H9 (cell line): ENCODE measurements around the gene KHNYN. TPM values are rescaled to one million over a fixed set of nuclear protein-coding genes. Genes with fewer than 3 reads are reported as not detected.

Experiments used
- DNase-seq: peaks from one replicate; pipeline ENCODE4 v3.0.0-alpha.2; 2017
- H2AFZ ChIP-seq: one replicate; pipeline ENCODE4 v1.6.1; 2013; ENCODE audit warnings: mild to moderate bottlenecking, low read length, control low read depth, moderate library complexity
- H2AK5ac ChIP-seq: 2 replicates; pipeline ENCODE4 v1.6.1; 2013; ENCODE audit warnings: low read length, control low read depth, mixed read lengths; ENCODE audit not compliant: insufficient read length
- H2BK120ac ChIP-seq: one replicate; pipeline ENCODE4 v1.6.1; 2013; ENCODE audit warnings: low read depth, mild to moderate bottlenecking, low read length, control low read depth, inconsistent platforms; ENCODE audit not compliant: poor library complexity, severe bottlenecking
- H2BK12ac ChIP-seq: 2 replicates; pipeline ENCODE4 v1.6.1; 2013; ENCODE audit warnings: low read length, control low read depth, mixed read lengths, low read depth; ENCODE audit not compliant: insufficient read length
- H2BK15ac ChIP-seq: 2 replicates; pipeline ENCODE4 v1.6.1; 2013; ENCODE audit warnings: low read depth, low read length, control low read depth
- H2BK20ac ChIP-seq: one replicate; pipeline ENCODE4 v1.6.1; 2013; ENCODE audit warnings: low read depth, mild to moderate bottlenecking, low read length, control low read depth, inconsistent platforms; ENCODE audit not compliant: poor library complexity, severe bottlenecking
- H2BK5ac ChIP-seq: 2 replicates; pipeline ENCODE4 v1.6.1; 2013; ENCODE audit warnings: low read length, control low read depth, mixed read lengths; ENCODE audit not compliant: insufficient read length
- H3K14ac ChIP-seq: 2 replicates; pipeline ENCODE4 v1.6.1; 2013; ENCODE audit warnings: low read length, control low read depth; ENCODE audit not compliant: insufficient read depth
- H3K18ac ChIP-seq: 2 replicates; pipeline ENCODE4 v1.6.1; 2013; ENCODE audit warnings: low read depth, mild to moderate bottlenecking, mixed read lengths, low read length, control low read depth; ENCODE audit not compliant: insufficient read length
- H3K23ac ChIP-seq: 2 replicates; pipeline ENCODE4 v1.6.1; 2013; ENCODE audit warnings: low read length, control low read depth, mixed read lengths, low read depth; ENCODE audit not compliant: insufficient read length
- H3K23me2 ChIP-seq: 2 replicates; pipeline ENCODE4 v1.6.1; 2013; ENCODE audit warnings: low read depth, mild to moderate bottlenecking, mixed read lengths, low read length, control low read depth; ENCODE audit not compliant: insufficient read length, poor library complexity, severe bottlenecking
- H3K27ac ChIP-seq: 2 replicates; pipeline ENCODE4 v1.5.1; 2013; ENCODE audit warnings: low read length, control low read depth, mixed read lengths, low read depth; ENCODE audit not compliant: insufficient read length
- H3K27me3 ChIP-seq: 2 replicates; pipeline ENCODE4 v1.6.1; 2013; ENCODE audit warnings: low read length, control low read depth, inconsistent platforms; ENCODE audit not compliant: insufficient read depth
- H3K4ac ChIP-seq: 2 replicates; pipeline ENCODE4 v1.6.1; 2013; ENCODE audit warnings: low read depth, mild to moderate bottlenecking, control low read depth, inconsistent platforms, low read length, moderate library complexity
- H3K4me1 ChIP-seq: 2 replicates; pipeline ENCODE4 v1.6.1; 2013; ENCODE audit warnings: low read length, control low read depth, inconsistent platforms; ENCODE audit not compliant: insufficient read depth
- H3K4me2 ChIP-seq: 2 replicates; pipeline ENCODE4 v1.6.1; 2013; ENCODE audit warnings: low read length, control low read depth, mixed read lengths; ENCODE audit not compliant: insufficient read length, insufficient read depth
- H3K56ac ChIP-seq: 2 replicates; pipeline ENCODE4 v1.6.1; 2013; ENCODE audit warnings: low read depth, mild to moderate bottlenecking, mixed read lengths, low read length, control low read depth; ENCODE audit not compliant: insufficient read length
- H3K79me1 ChIP-seq: 2 replicates; pipeline ENCODE4 v1.6.1; 2013; ENCODE audit warnings: low read depth, mild to moderate bottlenecking, moderate library complexity, low read length, control low read depth, inconsistent platforms; ENCODE audit not compliant: insufficient read depth, poor library complexity, severe bottlenecking
- H3K79me2 ChIP-seq: 2 replicates; pipeline ENCODE4 v1.6.1; 2013; ENCODE audit warnings: low read length, control low read depth, inconsistent platforms; ENCODE audit not compliant: insufficient read depth
- H3K9ac ChIP-seq: 2 replicates; pipeline ENCODE4 v1.6.1; 2013; ENCODE audit warnings: low read length, control low read depth, mixed read lengths; ENCODE audit not compliant: insufficient read length; ENCODE audit errors: extremely low read depth
- H3K9me3 ChIP-seq: one replicate; pipeline ENCODE4 v1.6.1; 2013; ENCODE audit warnings: low read depth, low read length, inconsistent platforms; ENCODE audit not compliant: control insufficient read depth
- H3T11ph ChIP-seq: one replicate; pipeline ENCODE4 v1.6.1; 2013; ENCODE audit warnings: mild to moderate bottlenecking, low read length, control low read depth, inconsistent platforms
- H4K20me1 ChIP-seq: one replicate; pipeline ENCODE4 v1.6.1; 2013; ENCODE audit not compliant: control insufficient read depth, insufficient read length, insufficient read depth
- H4K5ac ChIP-seq: 2 replicates; pipeline ENCODE4 v1.6.1; 2013; ENCODE audit warnings: low read depth, mild to moderate bottlenecking, mixed read lengths, low read length, control low read depth; ENCODE audit not compliant: insufficient read length
- H4K8ac ChIP-seq: replicated peaks from 2 replicates; pipeline ENCODE4 v1.6.1; 2013; ENCODE audit warnings: low read length, control low read depth, mixed read lengths, low read depth; ENCODE audit not compliant: insufficient read length
- H4K91ac ChIP-seq: 2 replicates; pipeline ENCODE4 v1.6.1; 2013; ENCODE audit warnings: low read depth, mild to moderate bottlenecking, moderate library complexity, mixed read lengths, low read length, control low read depth; ENCODE audit not compliant: insufficient read length
- H3K27ac Mint-ChIP-seq, 3 experiments: 2 replicates in 2 of 3; 3 replicates in 1 of 3; pipeline ENCODE4 v1.8.0; 2020 to 2021; ENCODE audit warnings: mixed read lengths in 3 of 3, mild to moderate bottlenecking in 1 of 3, moderate library complexity in 1 of 3
- H3K27me3 Mint-ChIP-seq: 2 replicates; pipeline ENCODE4 v1.8.0; 2021; ENCODE audit warnings: low read depth, mild to moderate bottlenecking, moderate library complexity, mixed read lengths
- H3K36me3 Mint-ChIP-seq, 3 experiments: 2 replicates in 2 of 3; 3 replicates in 1 of 3; pipeline ENCODE4 v1.8.0; 2020 to 2021; ENCODE audit warnings: low read depth in 3 of 3, mixed read lengths in 3 of 3; ENCODE audit not compliant: insufficient read depth in 1 of 3
- H3K4me1 Mint-ChIP-seq, 2 experiments: 2 replicates each; pipeline ENCODE4 v1.8.0; 2020; ENCODE audit warnings: mixed read lengths in 2 of 2
- H3K4me3 Mint-ChIP-seq, 2 experiments: 2 replicates in 1 of 2; 3 replicates in 1 of 2; pipeline ENCODE4 v1.8.0; 2020 to 2021; ENCODE audit warnings: mild to moderate bottlenecking in 2 of 2, mixed read lengths in 2 of 2, moderate library complexity in 1 of 2
- H3K9me3 Mint-ChIP-seq, 2 experiments: 2 replicates in 1 of 2; 3 replicates in 1 of 2; pipeline ENCODE4 v1.8.0; 2020; ENCODE audit warnings: mild to moderate bottlenecking in 2 of 2, mixed read lengths in 2 of 2, moderate library complexity in 1 of 2
- CTCF ChIP-seq: fragments of 200-600 bp; sonication (generic); conservative IDR thresholded peaks from 3 replicates; pipeline ENCODE4 v1.8.0; 2021; ENCODE audit warnings: antibody characterized with exemption, mild to moderate bottlenecking
- WGBS: extraction: QIAGEN DNeasy Blood & Tissue Kit; methylation state at CpG from one replicate; pipeline ENCODE4 v1.1.7; 2013; ENCODE audit warnings: missing lambda C conversion rate, low lambda C conversion rate, mixed read lengths; ENCODE audit not compliant: insufficient read length; ENCODE audit errors: extremely low coverage; 5-methylcytosine and 5-hydroxymethylcytosine counted together
- total RNA-seq: library from RNA; stranded (reverse); gene quantifications from 2 replicates; pipeline ENCODE4 v1.2.1, GENCODE V29; 2021

KHNYN gene
- total RNA-seq, 1 experiment from 2014 or later: 30.0 TPM

DNA sequence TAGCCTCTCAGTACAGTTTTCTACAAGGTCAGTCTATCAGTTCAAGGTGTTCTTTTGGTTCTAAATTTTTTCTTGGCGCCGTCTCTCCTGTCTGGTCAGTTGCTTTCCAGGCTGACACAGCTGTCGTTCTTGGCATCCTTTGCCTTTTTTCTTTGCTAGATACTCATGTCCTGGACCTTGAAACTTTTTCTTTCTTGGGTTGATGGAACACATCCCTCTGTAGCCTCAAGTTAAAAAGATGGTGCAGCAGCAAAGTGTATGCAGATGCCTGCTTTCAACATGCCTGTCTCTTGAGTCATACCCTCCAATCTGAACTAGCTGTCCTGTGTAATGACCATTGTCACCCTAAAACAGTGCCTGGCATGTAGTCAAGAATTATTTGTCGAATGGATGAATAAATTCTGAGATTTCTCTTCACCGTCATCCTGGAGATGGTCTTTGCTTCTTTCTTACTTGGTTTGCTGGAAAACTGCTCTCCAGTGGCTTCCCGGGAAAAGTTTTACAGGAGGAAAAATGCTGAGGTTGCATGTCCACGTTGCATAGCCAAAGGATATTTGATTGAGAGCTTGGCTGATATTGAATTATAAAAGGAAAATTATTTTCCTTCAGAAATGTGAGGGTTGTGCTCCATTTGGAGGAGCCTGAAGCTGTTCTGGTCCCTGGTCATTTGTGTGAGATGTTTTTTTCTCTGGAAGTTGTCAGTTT, 26.3 kb upstream of the KHNYN start:
- Histone ChIP-seq H4K20me1 (no peaks in the 10 kb centered on the region), H3K23ac (no peak overlapping the region), H3K9me3 (no peaks in the 10 kb centered on the region), H3K14ac (no peak overlapping the region), H3K4me2 (no peak overlapping the region), H3K18ac (no peak overlapping the region), H3K9ac (no peak overlapping the region), H2BK120ac (no peak overlapping the region), H3K79me2 (no peaks in the 10 kb centered on the region), H3K27me3 (no peaks in the 10 kb centered on the region), H2BK12ac (no peak overlapping the region), H2BK15ac (no peak overlapping the region), H3T11ph (no peak overlapping the region), H3K4me1 (no peaks in the 10 kb centered on the region; the same call in 1 of the 2 replicates), H2AFZ (no peak overlapping the region), H2AK5ac (no peak overlapping the region), H3K27ac (no peak overlapping the region), H3K23me2 (peaks cover 5% of the 10 kb centered on the region), H4K8ac (no peak overlapping the region), H4K5ac (no peak overlapping the region), H3K56ac (no peak overlapping the region), H2BK5ac (no peak overlapping the region), H2BK20ac (no peak overlapping the region), H3K79me1 (no peaks in the 10 kb centered on the region), H3K4ac (no peak overlapping the region), H4K91ac (no peak overlapping the region)
- Mint-ChIP-seq H3K4me3 (no peak overlapping the region), H3K36me3 (peaks cover 0 to 10% (median under 1%) of the 10 kb centered on the region in 3 experiments; a peak in 2 of 7 replicates), H3K27me3 (peaks cover 10% of the 10 kb centered on the region), H3K27ac (no peak overlapping the region), H3K9me3 (no peaks in the 10 kb centered on the region), H3K4me1 (peaks cover 36 to 49% of the 10 kb centered on the region in 2 experiments)
- TF ChIP-seq CTCF: no peak
- no CpG with 5 or more reads among the region's 7 CpGs for WGBS
- DNase-seq: no peak
